ENCODE data around the gene USP16. TPM values are rescaled to one million over a fixed set of nuclear protein-coding genes. Genes with fewer than 3 reads are reported as not detected.

USP16 gene
- total and polyA plus RNA-seq, 2 of the 13 experiments (the other 11 are each of a cell fraction or from before 2014, with no cell fraction given) = 16.5 to 46.9 TPM

GRCh38 chr21:29002442-29003144 is 21.9 kb upstream of the USP16 start (continued):
- TF ChIP-seq CENPX (CRISPR knock-in tag; IDR thresholded peaks at IDR 0.05) (no peak), NR2F2 (IDR thresholded peaks at IDR 0.05; ENCODE audit: borderline replicate concordance, low read depth) (no peak; the same call in 1 of the 2 replicates), ZNF276 (CRISPR knock-in tag; IDR thresholded peaks at IDR 0.05; ENCODE audit: low read depth) (no peak), KDM3A (CRISPR knock-in tag; IDR thresholded peaks at IDR 0.05; ENCODE audit: low read depth) (peak; percentile 64), GLMP (CRISPR knock-in tag; IDR thresholded peaks at IDR 0.05; ENCODE audit: borderline replicate concordance) (no peak), ZNF816 (CRISPR knock-in tag; IDR thresholded peaks at IDR 0.05; ENCODE audit: borderline replicate concordance) (no peak), ZNF292 (CRISPR knock-in tag; IDR thresholded peaks at IDR 0.05; ENCODE audit: borderline replicate concordance, low read depth) (peak; percentile 84), SIN3A (IDR thresholded peaks at IDR 0.05; ENCODE audit: borderline replicate concordance, low read depth, low read length) (peak; percentile 93; the same call in 1 of the 2 replicates), PAX8 (CRISPR knock-in tag; IDR thresholded peaks at IDR 0.05; ENCODE audit: borderline replicate concordance) (0 out of 2 replicates have a peak, but pooled peaks have one; percentile 67), ZFP36 (IDR thresholded peaks at IDR 0.05; ENCODE audit: borderline replicate concordance, low read depth, low read length, partially characterized antibody) (no peak)
- TF ChIP-seq, protein P1, sequence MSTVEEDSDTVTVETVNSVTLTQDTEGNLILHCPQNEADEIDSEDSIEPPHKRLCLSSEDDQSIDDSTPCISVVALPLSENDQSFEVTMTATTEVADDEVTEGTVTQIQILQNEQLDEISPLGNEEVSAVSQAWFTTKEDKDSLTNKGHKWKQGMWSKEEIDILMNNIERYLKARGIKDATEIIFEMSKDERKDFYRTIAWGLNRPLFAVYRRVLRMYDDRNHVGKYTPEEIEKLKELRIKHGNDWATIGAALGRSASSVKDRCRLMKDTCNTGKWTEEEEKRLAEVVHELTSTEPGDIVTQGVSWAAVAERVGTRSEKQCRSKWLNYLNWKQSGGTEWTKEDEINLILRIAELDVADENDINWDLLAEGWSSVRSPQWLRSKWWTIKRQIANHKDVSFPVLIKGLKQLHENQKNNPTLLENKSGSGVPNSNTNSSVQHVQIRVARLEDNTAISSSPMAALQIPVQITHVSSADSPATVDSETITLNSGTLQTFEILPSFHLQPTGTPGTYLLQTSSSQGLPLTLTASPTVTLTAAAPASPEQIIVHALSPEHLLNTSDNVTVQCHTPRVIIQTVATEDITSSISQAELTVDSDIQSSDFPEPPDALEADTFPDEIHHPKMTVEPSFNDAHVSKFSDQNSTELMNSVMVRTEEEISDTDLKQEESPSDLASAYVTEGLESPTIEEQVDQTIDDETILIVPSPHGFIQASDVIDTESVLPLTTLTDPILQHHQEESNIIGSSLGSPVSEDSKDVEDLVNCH (CRISPR knock-in tag; IDR thresholded peaks at IDR 0.05) = no peak

Data from HepG2 (cell line).